NK-92 (cell line): Measurements from ENCODE around the gene PKLR.
"Not testable (repeated sequence)": the region's sequence is repeated elsewhere in the genome, so short reads cannot be mapped to it uniquely, and the experiment has no call there.

Experiments used
- DNase-seq: peaks from one replicate; lab custom pipeline; 2025; ENCODE audit not compliant: unreplicated experiment; lab: John Stamatoyannopoulos, UW

PKLR gene

GRCh38 chr1:155319536-155319935, 18.3 kb upstream of the PKLR start:
- DNase-seq, result no peak

- no peak for DNase-seq
These were observed 16.8 kb upstream of the PKLR start for GRCh38 chr1:155318082-155318481.

GRCh38 chr1:155316922-155317321, 15.7 kb upstream of the PKLR start:
- DNase-seq, result no peak

- DNase-seq, result no peak
These were observed 12.0 kb upstream of the PKLR start for GRCh38 chr1:155313261-155313660.

- DNase-seq, result no peak
These were observed 8.3 kb upstream of the PKLR start for GRCh38 chr1:155309423-155310021.

GRCh38 chr1:155308493-155309422, 7.5 kb upstream of the PKLR start, which contains the start of gene FDPS:
Gene FDPS, plus strand, starts transcription at chr1:155308866. Its CDS starts 924 bp downstream, at chr1:155309790.
- peak; percentile 86 for DNase-seq

- no peak for DNase-seq
These were observed 6.1 kb upstream of the PKLR start for GRCh38 chr1:155307247-155307740.

GRCh38 chr1:155305881-155306391, 4.7 kb upstream of the PKLR start:
- DNase-seq, result no peak

- DNase-seq, result no peak
These were observed 3.4 kb upstream of the PKLR start for GRCh38 chr1:155304558-155305063.

- DNase-seq, result no peak
These were observed 497 bp downstream of the PKLR start for GRCh38 chr1:155300553-155301329.

- no peak for DNase-seq
These were observed 1.2 kb downstream of the PKLR start for GRCh38 chr1:155300024-155300423.

GRCh38 chr1:155297384-155297783, 3.9 kb downstream of the PKLR start:
- no peak for DNase-seq

- no peak for DNase-seq
These were observed 4.6 kb downstream of the PKLR start for GRCh38 chr1:155296661-155297060.

GRCh38 chr1:155295942-155296267, 5.3 kb downstream of the PKLR start:
- no peak for DNase-seq

GRCh38 chr1:155295183-155295941, 5.9 kb downstream of the PKLR start:
- DNase-seq, result no peak

- DNase-seq, result no peak
These were observed 6.6 kb downstream of the PKLR start for GRCh38 chr1:155294520-155295182.

- DNase-seq, result no peak
These were observed 8.0 kb downstream of the PKLR start for GRCh38 chr1:155293086-155293749.

- DNase-seq, result not testable (repeated sequence)
These were observed 10.2 kb downstream of the PKLR start for GRCh38 chr1:155291006-155291405.

GRCh38 chr1:155287987-155288543, 13.2 kb downstream of the PKLR start:
- no peak for DNase-seq
